LHCN-M2 (cell line): ENCODE measurements around the gene TCP10L. TPM values are rescaled to one million over a fixed set of nuclear protein-coding genes. Genes with fewer than 3 reads are reported as not detected.
"Not testable (repeated sequence)": the region's sequence is repeated elsewhere in the genome, so short reads cannot be mapped to it uniquely, and the experiment has no call there.

ENCODE experiments used
- DNase-seq: peaks from one replicate; pipeline ENCODE4 v3.0.0-alpha.2; 2012; ENCODE audit warnings: low read depth
- total RNA-seq: library from RNA; depleted of rRNA; stranded (reverse); fragments of >200 nt; gene quantifications from 2 replicates; pipeline ENCODE4 v1.2.3, GENCODE V29; 2014

The TCP10L gene
- total RNA-seq, 1 experiment from 2014 or later: not detected

DNA sequence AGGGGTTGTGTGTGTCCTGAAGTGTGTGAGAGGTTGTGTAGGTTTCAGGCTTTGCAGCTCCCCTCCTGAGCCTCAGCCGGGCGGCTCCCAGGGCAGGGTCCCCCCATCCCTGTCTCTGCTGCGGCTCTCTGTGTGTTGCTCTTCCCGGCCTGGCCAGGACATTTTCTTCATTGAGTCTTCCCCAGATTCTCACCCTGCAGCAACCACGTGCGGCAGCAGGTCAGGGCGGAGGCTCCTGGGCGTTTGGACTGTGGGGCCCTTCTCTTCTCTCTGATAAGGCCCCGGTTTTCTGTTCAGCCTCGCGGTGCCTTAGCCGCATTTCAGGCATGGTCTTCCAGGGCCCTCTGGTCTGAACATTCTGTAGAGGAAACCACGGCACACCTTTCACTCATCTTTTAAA lies 1.8 kb upstream of the TCP10L start:
- no peak for DNase-seq

DNA sequence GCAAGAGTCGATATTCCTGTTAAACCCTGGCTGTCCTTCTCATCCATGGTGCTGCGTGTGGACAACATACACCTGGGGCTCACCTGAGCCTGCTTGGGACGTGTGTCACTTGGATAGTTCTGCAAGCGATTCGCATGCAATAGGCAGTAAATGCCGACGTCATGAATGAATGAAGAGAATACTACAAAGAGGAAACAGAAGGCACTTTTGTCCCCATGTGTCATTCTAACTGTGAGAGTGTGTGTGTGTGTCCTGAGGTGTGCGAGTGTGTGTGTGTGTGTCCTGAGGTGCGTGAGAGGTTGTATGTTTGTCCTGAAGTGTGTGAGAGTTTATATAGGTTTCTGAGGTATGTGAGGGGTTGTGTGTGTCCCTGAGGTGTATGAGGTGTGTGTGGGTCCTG lies 647 bp upstream of the TCP10L start:
- no peak for DNase-seq

DNA sequence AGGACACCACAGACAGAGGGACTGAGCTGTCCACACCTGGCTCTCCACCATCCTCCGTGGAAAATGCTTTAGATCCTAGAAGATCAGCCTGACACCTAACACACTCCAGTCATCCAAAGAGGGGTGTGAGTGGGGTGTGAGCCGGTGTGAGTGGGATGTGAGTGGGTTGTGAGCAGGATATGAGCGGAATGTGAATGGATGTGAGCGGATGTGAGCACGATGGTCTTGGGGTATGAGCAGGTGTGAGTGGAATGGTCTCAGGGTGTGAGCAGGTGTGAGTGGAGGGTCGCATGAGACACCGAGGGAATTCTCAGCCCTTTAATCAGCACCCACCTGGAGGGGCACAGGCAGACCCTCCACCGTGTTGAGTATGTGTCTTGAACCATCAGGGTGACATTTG lies 851 bp downstream of the TCP10L start:
- no peak for DNase-seq

DNA sequence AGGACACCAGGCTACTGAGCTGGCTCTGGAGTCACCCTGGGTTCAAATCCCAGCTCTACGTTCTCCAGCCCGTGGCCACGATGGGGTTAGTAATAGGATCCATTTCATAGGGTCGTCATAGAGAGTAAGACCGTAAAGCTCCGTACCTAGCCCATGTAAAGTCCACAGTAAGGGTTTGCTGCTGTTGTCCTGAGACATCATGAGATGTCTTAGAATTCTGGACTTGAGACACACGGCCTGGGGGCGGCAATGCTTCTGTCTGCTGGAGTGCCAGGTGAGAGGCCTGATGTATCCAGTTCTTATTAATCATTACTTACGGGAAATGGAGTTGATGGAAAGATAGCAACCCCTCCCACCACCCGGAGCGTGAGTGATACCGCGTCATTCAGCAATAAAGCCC lies 3.6 kb downstream of the TCP10L start:
- no peak for DNase-seq

DNA sequence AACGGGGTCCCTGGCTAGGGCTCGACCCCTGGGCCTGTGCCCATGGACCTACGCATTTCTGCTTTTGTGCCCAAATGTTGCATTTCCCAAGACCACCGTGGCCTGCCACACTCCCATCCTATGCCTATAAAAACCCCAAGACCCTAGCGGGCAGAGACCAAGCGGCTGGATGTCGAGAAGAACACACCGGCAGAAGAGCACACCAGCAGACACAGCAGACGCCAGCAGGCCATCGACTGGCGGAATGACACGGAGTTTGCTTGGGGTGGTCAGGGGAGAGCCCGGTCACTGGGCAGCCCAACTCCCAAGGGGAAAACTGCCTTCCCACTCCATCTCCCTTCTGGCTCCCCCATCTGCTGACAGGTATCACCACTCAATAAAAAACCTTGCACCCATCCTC lies 4.4 kb downstream of the TCP10L start:
- no peak for DNase-seq

DNA sequence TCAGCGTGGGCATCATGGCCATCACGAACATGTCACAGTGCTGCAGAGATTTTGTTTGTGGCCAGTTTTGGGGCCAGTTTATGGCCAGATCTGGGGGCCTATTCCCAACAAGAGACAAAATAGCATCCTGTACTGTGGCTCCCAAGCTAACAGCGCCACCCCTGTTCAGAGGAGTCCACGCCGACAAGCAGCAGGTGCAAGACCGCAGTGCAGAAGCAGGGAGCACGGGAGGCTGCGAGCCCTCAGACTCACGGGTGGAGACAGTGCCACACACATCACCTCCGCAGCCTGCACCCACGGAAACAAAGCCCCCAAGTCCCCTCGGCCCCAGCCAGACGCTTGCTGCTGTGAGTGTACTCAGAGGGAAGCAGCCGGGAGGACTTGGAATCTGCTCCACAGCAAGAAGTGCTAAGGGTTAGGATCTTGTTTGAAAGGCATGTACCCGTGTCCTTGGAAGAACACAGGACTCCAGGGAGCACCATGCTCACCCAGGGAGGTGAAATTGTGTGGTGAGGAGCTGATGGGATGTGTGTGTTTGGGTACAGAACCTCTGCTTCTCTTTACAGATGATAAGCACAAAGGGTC lies 7.1 kb downstream of the TCP10L start:
- no peak for DNase-seq

DNA sequence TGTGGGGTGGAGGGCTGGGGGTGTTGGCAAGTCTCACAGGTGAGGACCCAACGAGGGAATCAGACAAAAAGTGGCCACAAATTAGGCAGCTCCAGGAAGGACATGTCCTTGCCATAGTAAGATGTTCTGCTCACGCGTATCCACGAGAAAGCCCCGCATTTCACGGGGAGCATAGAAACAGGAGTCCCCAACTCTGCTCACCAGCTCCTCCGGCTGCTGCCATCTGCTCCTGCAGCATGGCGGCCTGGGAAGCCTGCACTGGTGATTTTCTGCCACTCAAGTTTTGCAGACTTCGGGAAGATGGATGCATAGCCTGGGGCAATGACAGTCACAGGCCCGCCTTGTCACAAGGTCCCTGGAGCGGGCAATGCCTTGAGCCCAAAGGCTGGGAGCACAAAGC lies 9.3 kb downstream of the TCP10L start:
- DNase-seq: no peak

DNA sequence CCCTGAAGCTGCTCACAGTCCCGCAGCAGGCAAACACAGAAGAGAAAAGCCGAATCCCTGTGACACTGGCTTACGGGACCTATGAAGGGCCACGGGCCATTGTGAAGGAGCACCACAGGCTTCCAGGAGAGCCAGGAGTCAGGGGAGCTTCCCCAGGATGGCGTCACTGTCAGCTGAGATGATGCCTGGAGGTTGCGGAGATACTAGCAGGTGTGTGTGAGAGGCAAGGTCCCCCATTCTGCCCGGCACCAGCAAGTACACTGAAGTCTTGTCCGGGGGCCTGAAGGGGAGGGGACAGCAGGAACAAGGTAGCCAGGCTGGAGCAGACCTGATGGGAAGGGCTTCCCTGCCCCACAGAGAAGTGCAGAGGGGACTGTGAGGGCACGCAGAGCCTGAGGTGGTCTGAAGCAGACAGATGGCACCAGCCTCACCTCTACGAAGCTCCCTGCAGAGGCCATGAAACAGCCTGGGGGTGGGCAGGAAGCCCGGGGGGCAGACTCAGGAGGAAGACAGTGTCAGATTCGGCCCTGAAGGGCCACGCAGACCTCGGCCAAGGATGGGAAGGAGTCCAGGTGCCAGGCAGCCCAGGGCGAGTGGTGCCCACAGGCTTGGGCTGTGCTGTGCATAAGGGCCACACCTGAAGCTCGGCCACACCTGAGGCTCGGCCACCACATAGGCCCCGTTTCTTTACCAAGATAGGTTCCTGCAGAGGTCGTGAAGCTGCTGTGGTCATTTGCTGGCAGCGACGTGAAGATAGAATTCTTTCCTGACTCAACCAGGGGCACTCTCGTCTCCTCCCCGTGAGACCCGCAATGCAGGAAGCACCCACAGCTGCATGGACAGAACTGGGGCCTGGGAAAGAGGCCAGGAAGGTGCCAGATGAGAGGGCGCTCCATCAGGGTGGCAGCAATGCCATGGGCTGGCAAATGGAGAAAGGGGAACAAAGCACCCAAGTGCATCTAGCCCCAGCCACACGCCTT lies 10.1 kb downstream of the TCP10L start:
- DNase-seq: no peak

DNA sequence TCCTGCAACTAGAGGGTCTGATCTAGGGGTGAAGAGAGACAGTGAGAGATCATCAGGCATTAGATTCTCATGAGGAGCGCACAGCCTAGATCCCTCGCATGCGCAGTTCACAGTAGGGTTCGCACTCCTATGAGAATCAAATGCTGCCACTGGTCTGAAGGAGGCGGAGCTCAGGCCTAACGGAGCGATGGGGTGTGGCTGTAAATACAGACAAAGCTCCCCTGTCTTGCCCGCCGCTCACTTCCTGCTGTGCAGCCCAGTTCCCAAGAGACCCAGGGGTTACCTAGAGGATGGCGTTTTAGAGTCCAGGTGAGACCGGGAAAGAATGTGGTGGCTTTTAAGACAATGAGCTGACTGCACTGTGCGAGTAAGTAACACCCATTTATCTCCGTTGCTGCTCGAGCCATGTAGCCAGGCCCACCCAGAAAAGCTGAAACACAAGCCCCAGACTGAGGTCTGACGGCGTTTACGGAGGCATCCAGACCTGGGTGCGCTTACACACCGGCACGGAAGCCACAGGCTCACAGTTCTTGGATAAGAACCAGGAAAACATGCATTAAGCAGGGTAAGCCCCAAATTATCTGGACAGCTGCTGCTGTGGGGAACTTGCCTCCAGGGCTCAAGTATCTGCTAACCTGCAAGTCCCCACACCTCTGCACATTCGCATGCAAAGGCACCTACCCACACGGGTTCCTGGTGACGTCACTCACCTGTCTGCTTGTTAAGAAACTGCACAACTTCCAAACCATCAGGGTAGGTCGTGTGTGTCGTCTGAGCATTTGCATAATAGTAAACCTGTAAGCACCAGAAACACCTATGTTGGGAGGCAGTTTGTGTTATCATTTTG lies 12.5 kb downstream of the TCP10L start:
- no peak for DNase-seq

DNA sequence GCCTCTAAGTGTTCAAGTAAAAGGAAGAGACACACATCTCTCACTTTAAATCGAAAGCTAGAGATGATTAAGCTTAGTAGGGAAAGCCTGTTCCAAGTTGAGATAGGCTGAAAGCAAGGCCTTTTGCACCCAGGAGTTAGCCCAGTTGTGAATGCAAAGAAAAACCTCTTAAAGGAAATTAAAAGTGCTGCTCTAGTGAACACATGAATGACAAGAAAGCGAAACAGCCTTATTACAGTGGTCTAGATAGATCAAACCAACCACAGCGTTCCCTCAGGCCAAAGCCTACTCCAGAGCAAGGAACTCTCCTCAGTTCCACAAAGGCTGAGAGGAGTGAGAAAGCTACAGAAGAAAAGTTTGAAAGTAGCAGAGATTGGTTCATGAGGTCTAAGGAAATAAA lies 14.9 kb downstream of the TCP10L start:
- no peak for DNase-seq

DNA sequence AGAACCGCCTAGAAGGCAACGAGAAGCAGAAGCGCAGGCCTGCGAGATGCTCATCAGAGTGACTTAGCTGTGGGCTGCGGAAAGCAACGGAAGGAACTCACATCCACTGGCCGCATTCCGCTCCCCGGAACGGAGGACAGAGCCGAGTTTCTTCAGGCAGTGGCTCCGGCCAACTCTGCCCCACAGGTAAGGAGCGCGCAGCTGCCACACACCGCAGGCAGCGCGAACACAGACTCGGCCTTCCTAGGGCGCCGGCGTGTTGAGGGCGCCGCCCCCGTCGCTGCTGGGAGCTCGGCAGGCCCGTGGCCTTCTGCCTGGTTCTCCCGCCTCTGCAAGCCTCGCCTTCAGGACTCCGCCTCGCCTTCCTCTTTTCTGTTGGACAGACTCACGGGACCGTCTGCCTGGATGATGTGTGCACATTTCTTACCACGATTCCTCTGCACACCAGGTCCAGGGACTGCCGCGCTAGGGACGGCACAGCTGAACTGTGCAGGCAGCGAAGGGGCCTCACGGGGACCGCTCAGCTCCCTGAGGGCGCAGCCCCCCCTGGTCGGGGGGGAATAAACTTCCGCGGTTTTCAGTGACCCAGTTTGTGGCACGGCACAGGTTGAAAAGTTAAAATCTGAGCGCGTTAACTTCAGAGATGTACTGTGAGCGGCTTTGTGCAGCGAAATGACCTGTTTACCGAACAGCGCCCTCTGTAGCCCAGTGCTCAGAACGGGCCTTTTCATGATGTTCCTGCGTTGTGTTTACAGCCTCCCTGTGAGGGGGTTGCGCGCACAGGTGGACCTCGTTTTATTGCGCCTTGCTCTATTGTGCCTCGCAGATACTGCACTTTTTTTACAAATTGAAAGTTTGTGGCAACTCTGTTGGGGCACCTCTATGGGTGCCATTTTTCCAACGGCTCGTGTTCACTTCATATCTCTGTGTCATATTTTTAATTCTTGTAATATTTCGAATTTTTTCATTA lies 15.8 kb downstream of the TCP10L start:
- peak; percentile 69 for DNase-seq

DNA sequence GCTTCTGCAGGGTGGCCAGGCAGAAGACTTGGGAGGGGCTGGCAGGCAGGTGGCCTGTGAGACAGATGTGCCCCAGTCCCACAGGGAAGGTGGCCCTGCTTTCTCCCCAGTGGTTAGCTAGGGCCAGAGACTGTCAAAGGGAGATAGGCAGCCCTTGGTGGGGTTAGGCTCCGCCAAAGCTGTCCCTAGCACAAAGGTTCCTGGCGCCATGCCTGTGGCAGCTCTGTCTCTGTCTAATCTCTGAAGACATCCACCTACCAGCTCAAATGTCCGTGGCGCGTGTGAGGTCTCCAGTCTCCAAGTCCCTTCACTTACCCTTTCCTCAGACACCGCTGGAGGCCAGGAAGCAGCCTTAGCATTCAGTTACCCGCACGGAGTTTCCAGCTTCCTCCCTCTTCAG lies 17.7 kb downstream of the TCP10L start:
- no peak for DNase-seq

DNA sequence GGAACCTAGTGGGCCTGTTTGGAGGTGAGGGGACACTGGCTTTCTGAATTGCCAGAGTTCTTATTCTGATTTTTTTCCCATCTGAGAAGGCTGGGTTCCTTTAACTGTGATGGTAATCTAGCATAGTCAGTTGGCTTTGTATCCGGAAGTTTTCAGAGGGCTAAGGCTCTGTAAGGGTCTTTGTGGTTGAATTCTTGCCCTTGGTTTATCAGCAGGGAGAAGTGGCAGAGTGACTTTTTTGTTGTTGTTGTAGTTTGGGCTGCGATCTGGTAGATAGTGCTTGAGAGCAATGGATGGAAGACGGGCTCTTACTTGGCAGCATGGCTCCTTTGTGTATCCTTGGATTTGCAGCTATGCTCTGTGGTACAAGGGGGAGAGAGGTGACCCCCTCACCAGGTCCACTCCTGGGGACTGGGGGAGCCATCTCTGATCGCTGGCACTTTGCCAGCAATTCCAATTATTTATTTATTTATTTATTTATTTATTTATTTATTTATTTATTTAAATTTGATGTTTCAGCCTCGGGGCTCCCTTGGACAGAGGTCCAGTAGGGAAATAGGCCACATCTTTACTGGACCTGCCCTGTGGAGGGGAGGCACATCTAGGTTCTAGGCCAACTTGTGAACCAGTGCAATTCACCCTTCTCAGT lies 18.5 kb downstream of the TCP10L start:
- no peak for DNase-seq

DNA sequence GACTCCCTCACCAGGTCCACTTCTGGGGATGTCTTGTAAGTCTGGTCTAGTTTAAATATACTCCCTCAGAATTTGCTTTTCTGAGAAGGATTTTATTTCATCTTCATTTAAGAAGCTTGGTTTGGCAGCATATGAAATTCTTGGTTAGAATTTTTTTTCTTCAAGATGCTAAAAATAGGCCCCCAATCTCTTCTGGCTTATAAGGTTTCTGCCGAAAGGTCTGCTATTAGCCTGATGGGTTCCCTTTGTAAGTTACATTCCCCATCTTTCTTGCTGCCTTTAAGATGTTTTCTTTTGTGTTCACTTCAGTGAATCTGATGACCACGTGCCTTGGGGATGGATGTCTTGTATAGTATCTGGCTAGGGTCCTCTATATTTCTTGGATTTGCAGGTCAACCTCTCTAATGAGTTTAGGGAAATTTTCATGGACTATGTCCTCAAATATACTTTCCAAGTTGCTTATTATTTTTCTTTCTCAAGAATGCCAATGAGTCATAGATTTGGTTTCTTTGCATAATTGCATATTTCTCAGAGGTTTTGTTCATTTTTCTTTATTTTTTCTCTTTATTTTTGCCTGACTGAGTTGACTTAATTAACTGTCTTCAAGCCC lies 19.4 kb downstream of the TCP10L start:
- peak; percentile 29 for DNase-seq

DNA sequence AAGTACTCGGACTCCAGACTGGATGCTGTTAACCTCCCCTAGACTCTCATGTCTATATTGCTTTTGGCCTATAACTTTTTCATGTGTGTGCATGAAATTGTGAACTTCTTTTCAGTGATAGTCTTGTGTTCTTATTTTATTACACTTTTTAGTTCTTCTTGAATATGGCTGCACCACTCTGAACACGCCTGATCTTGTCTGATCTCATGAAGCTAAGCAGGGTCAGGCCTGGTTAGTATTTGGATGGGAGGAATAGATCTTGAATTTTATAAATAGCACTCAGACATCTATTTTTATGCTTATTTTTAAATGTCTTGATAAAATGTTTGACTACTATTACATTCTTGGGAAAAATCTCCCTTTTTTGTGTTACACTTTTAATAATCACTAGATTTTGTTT lies 22.4 kb downstream of the TCP10L start:
- DNase-seq: no peak

DNA sequence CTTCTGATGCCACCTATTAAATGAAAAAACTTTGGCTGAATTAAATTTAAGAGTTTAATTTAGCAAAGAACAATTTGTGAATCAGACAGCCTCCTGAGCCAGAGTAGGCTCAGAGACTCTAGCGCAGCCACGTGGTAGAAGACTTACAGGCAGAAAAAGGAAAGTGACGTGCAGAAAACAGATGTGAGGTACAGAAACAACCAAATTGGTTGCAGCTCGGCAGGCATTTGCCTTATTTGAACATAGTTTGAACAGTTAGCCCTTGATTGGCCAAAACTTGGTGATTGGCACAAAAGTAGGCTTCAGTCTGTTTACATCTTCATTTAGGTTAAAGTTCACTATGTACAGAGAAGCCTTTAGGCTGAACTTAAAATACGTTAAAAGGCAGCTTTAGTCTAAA lies 22.9 kb downstream of the TCP10L start:
- peak; percentile 60 for DNase-seq

DNA sequence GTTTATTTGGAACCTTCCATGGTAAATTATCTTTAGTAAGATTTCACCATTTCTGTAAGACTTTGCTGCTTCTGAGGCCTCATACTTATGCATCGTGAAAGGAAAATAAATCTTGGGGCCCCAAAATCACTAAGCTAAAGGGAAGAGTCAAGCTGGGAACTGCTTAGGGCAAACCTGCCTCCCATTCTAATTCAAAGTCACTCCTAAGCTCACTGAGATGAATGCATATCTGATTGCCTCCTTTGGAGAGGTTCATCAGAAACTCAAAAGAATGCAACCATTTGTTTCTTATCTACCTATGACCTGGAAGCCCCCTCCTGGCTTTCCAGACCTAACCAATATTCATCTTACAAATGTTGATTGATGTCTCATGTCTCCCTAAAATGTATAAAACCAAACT lies 23.8 kb downstream of the TCP10L start:
- DNase-seq: not testable (repeated sequence)

DNA sequence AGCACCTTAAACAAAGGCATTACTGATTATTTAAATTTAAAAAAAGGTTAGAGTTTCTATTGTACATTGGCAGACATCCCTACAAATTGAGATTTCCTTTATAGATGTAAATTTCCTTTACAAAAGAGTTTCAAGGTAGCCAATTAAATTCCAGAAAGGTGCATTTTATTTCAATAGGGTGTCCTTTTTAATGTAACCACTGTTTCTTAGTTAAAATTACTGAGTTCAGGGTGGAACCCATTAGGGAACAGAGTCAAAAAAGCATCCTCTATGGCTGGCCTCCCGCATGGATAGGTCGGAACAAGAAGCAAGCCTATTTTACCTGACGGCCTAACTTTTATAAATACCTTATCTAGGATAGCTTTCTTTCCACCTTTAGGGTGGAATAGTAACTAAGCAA lies 24.4 kb downstream of the TCP10L start:
- no peak for DNase-seq

DNA sequence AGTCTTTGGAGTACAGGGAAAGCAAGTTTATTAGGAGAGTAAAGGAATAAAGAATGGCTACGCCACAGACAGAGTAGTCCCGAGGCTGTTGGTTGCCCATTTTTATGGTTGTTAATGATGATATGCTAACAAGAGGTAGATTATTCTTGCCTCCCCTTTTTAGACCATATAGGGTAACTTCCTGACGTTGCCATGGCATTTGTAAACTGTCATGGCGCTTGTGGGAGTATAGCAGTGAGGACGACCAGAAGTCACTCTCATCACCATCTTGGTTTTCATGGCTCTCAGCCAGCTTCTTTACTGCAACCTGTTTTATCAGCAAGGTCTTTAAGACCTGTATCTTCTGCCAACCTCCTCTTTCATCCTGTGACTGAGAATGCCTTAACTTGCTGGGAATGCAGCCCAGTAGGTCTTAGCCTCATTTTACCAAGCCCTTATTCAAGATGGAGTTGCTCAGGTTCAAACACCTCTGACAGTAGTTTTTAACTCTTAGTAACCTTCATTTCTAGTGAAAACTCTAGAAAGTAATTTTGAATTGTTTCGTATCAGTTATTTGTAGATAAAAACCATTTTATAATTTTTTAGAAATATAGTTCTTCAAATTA lies 26.2 kb downstream of the TCP10L start:
- no peak for DNase-seq

DNA sequence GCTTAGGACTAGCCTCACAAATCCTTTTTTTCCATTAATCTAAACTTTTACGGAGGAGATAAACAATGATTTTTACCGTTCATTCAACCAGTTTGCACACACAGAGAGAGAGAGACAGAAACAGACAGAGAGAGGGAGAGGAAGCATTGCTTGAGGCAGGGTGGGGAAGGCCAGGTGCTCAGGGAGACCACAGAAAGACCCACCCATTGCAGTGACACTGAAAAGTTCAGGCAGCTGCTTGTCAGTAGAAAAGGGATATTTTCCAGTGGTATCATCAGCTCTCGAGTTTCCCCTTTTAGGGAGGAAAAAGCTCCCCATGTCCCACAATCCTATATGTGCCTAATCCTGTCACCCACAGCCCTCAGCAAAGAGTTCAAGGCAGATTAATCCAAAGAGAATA lies 27.2 kb downstream of the TCP10L start:
- DNase-seq: no peak
